Stimulated activated CD8-positive, alpha-beta memory T cell treated with anti-CD3 and anti-CD28 coated beads, Interleukin-7, amount 100 ng/mL, for 4 hours (primary cell): ENCODE results near the gene SRRM4.
"Not testable (repeated sequence)": the region's sequence is repeated elsewhere in the genome, so short reads cannot be mapped to it uniquely, and the experiment has no call there.

Experiments used
- DNase-seq, 2 donors: peaks; one replicate each; pipeline ENCODE4 v3.0.0-alpha.2; 2020; ENCODE audit warnings: low read depth in 2 of 2

The SRRM4 gene

GRCh38 chr12:119069147-119069642, 87.9 kb downstream of the SRRM4 start:
- DNase-seq: no peak

DNA sequence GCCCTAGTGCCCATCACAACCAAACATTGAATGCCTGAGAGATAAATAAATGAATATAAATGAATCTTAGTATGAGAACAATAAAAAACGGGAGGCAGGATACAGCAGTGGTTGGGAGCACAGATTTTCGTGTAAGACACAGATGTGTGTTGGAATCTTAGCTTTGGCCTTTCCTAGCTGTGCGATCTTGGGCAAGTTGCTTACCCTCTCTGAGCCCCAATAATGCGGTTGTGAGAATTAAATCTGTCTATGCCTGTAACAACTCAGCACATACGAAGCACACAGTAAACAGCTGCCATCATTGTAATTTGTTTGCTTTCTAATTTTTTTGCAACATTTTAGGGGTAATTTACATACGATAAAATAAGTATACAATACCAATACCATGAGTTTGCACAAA, 89.8 kb downstream of the SRRM4 start:
- DNase-seq: no peak

DNA sequence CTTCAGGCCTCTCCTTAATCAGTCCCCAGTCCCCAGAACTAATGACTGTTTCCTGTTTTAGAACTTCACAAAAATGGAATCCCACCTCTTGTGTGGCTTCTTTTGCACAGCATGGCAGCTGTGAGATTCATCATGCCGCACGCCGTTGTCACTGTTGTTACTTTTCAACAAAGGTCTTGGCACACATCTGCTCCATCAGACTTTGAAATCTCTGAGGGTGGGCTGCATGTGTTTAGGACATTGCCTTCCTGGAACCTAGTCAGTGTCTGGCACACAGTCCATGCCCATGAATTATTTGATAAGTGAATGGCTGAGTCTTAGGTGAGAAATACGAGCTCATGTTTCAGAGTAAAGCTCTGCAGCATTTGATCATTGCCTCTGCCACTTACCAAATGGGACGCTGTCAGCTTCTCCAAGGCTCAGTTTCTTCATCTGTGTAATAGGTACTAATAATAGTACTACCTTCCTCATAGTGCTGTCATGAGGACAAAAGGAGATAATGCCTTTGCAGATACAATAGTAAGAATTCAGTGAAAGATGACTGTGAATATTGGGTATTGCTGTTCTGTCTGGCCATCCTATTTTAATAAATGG, 90.4 kb downstream of the SRRM4 start:
- DNase-seq: no peak

DNA sequence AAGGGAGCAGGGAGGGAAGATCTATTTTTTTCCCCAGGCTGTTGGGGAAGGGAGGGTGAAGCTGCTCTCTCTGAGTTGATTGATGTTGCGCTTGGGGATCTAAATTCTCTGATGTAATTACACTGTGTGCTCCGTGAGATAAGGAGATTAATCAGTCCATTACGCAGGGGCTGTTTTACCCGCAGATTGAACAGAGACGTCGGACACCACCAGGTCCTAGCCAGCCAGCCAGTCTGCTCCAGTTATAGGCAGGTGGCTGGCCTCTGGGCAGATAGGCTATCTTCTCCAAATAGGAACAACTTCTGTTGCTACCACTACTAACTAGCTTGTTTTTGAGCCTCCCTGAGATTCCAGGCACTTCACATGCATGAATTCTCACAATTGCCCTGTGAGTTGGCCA, 91.1 kb downstream of the SRRM4 start:
- DNase-seq: no peak

GRCh38 chr12:119075222-119075787, 94.0 kb downstream of the SRRM4 start:
- no peak for DNase-seq

- no peak for DNase-seq
These were observed 94.6 kb downstream of the SRRM4 start for GRCh38 chr12:119075918-119076317.

- DNase-seq: no peak
These were observed 98.2 kb downstream of the SRRM4 start for GRCh38 chr12:119079530-119079929.

- DNase-seq: no peak
These were observed 100.7 kb downstream of the SRRM4 start for GRCh38 chr12:119082016-119082415.

GRCh38 chr12:119082496-119082895, 101.2 kb downstream of the SRRM4 start:
- DNase-seq: no peak

- no peak for DNase-seq
These were observed 107.5 kb downstream of the SRRM4 start for GRCh38 chr12:119088685-119089379.

DNA sequence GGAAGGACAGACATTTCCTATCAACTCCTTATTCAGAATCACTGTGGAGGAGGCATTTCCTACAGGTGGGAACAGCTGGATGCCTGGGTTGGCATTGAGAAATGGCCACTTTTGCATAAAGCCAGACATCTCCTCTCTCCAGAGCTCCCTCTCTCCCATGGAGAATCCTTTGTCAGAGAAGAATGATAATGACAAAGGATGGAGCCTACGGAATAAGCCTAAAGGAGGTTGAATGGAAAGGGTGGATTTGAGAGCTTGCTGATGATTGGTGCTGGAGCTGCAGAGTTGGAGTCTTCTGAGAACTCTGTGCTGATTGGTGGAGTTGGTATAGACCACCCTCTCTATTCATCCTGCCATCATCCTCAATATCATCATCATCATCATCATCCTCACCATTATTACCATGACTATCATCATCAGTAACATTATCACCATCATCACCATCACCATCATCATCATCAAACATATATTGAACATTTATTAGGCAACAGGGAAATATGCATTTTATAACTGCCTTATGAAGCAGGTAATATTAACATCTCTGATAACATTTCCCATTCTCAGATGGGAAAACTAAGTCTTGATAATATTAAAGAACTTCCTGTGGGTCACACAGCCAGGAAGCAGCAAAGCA, 108.2 kb downstream of the SRRM4 start:
- no peak for DNase-seq

- DNase-seq: no peak
These were observed 108.9 kb downstream of the SRRM4 start for GRCh38 chr12:119090276-119090675.

DNA sequence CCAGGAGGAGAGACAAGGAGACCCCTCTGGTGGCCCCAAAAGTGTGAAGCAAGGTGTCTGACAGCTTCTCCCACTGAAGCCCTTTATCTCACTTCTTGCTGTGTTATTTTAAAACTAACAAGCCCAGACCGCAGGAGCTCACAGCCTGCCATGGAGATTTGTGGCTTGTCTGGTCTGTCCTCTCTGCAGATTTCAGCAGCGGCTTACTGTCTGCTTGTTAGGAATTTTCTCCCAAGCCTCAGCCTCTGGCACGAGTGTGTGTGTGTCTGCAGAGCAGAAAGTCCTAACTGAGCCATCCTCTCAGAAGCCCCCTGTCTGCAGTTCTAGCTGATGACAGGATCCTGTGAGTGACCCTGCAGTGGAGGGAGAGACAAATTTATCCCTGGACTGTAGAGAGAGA, 109.5 kb downstream of the SRRM4 start:
- DNase-seq: no peak

GRCh38 chr12:119096429-119097202, 115.3 kb downstream of the SRRM4 start:
- no peak for DNase-seq

DNA sequence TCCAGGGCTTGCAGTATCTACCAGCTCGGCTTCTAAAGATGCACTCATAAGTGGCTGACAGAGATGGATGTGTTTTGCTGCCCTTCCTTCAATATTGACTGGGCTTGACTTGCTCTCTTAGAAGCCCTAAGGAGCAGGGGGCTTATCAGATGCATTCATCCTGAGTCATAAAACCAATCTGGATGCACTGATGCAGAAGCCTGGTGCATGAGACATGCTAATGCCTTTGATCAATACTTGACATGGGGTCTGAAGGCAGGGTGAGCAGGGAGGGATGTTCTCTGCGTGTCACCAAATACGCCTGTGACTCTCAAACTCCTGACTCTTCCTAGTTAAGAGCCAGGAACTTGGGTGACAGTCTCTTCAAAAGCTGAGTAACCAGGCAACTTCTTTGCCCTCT, 119.6 kb downstream of the SRRM4 start:
- no peak for DNase-seq

GRCh38 chr12:119102274-119102673, 120.9 kb downstream of the SRRM4 start:
- DNase-seq: no peak

- DNase-seq: no peak
These were observed 121.4 kb downstream of the SRRM4 start for GRCh38 chr12:119102714-119103113.

GRCh38 chr12:119104969-119105368, 123.6 kb downstream of the SRRM4 start:
- not testable (repeated sequence) for DNase-seq

- no peak for DNase-seq
These were observed 132.2 kb downstream of the SRRM4 start for GRCh38 chr12:119113496-119113986.

DNA sequence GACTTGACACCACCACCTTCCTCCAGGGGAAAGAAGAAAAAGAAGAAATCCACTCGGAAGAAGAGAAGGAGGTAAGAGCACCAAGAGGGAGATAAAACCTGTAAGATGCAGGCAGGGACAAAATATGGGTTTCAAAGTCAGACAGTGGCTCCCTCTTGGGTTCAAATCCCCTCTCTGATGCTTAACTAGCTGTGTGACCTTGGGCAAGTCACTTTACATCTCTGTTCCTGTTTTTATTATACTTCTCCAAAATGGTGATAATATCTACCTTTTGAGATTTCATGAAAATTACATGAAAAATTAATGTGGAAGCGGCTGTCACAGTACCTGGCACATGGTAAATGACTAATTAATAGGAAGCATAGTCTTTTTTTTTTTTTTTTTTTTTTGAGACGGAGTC, 133.0 kb downstream of the SRRM4 start:
- DNase-seq: no peak

GRCh38 chr12:119115296-119115905, 134.1 kb downstream of the SRRM4 start:
- DNase-seq: no peak
